Peyer's patch (tissue), 4 donors: ENCODE data around the gene ZBP1. TPM values are rescaled to one million over a fixed set of nuclear protein-coding genes. Genes with fewer than 3 reads are reported as not detected.

ENCODE experiments used
- DNase-seq, 3 donors: peaks; one replicate each; pipeline ENCODE4 v3.0.0-alpha.2; 2017 to 2019
- H3K27ac ChIP-seq, 4 donors: fragments of 200-600 bp; sonication (generic); one replicate each; pipeline ENCODE4 v1.5.1; 2016 to 2019
- H3K27me3 ChIP-seq, 2 donors: fragments of 200-600 bp; sonication (generic); one replicate each; pipeline ENCODE4 v1.5.1; 2019
- H3K36me3 ChIP-seq, 3 donors: fragments of 200-600 bp; sonication (generic); one replicate each; pipeline ENCODE4 v1.5.1; 2016 to 2019
- H3K4me1 ChIP-seq, 4 donors: fragments of 200-600 bp; sonication (generic); one replicate each; pipeline ENCODE4 v1.5.1; 2016 to 2019
- H3K4me3 ChIP-seq, 4 donors: fragments of 200-600 bp; sonication (generic); 1 replicate in 3 of 4; 2 replicates in 1 of 4; pipeline ENCODE4 v1.5.1; 2016 to 2019; ENCODE audit warnings: mild to moderate bottlenecking in 1 of 4
- H3K9me3 ChIP-seq, 4 donors: fragments of 200-600 bp; sonication (generic); one replicate each; pipeline ENCODE4 v1.5.1; 2016 to 2019; ENCODE audit warnings: mild to moderate bottlenecking in 1 of 4
- CTCF ChIP-seq, 6 experiments: fragments of 450-650 bp in 4 of 6; fragments of 200-600 bp in 2 of 6; sonication (generic) in 1 of 6; IDR thresholded peaks; one replicate each; pipeline ENCODE4 v1.5.1; 2017 to 2019; ENCODE audit warnings: antibody characterized with exemption in 6 of 6, mild to moderate bottlenecking in 3 of 6, moderate library complexity in 1 of 6
- POLR2A ChIP-seq, 2 donors: fragments of 450-650 bp; IDR thresholded peaks; one replicate each; pipeline ENCODE4 v1.5.1; 2017; ENCODE audit warnings: antibody characterized with exemption in 2 of 2, mild to moderate bottlenecking in 2 of 2, moderate library complexity in 2 of 2
- total RNA-seq, 4 donors: library from RNA; depleted of rRNA; stranded (reverse); fragments of >200 nt; gene quantifications; one replicate each; pipeline ENCODE4 v1.1.0, GENCODE V29; 2016

ZBP1 gene
- total RNA-seq, 4 donors from 2014 or later, result 2.3 to 14.0 (median 9.8) TPM; not detected in 1

DNA sequence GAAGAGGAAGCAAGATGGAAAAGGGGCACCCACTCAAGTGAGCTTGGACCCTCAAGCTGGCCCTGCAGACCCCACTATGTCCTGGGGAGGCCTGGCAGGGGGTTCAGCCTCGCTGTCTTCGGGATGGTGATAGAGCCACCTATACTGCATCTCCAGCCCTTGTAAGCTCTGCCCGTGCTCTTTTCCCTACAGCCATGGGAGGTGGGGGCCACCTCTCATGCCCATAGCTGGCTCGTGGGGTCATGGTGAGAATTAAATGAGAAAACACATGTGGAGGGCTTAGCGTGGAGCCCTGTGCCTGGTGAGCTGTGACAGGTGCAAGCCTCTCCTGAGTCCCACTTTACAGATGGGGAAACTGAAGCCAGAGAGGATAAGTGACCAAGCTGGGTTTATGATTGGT is 31.6 kb downstream of the ZBP1 start:
- Histone ChIP-seq H3K27ac (no peak overlapping the region), H3K27me3 (no peaks in the 10 kb centered on the region), H3K36me3 (no peaks in the 10 kb centered on the region), H3K4me1 (peaks cover 0 to 33% (median 3%) of the 10 kb centered on the region in 4 donors), H3K9me3 (no peaks in the 10 kb centered on the region), H3K4me3 (no peak overlapping the region)
- TF ChIP-seq POLR2A (IDR thresholded peaks at IDR 0.05), result no peak
- no peak for TF ChIP-seq CTCF (IDR thresholded peaks at IDR 0.05)
- peak in 1 of 3 donors; percentile 20 for DNase-seq

DNA sequence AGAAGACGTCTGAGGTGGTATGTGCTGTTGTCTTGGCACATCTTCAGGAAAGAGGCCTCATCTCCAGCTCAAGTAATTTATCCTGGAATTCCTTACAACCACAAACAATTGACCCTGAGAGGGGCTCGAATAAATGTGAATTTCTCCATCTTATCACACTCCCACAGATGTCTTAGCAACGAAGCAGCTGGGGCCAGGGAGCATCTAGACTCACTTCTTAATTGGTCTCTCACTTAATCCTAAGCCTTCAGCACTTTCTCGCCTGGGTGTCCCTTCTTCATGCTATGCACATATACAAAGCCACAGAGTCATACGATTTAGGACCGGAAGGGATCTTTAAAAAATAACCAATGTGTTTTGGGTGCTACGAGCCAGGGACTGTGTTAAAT is 32.2 kb downstream of the ZBP1 start:
- Histone ChIP-seq H3K36me3 (no peaks in the 10 kb centered on the region), H3K9me3 (no peaks in the 10 kb centered on the region), H3K4me1 (peaks cover 0 to 26% (median 3%) of the 10 kb centered on the region in 4 donors), H3K27me3 (no peaks in the 10 kb centered on the region), H3K27ac (no peak overlapping the region), H3K4me3 (no peak overlapping the region)
- no peak for TF ChIP-seq CTCF (IDR thresholded peaks at IDR 0.05)
- no peak for TF ChIP-seq POLR2A (IDR thresholded peaks at IDR 0.05)
- DNase-seq, result no peak

GRCh38 chr20:57587278-57587988 is 32.8 kb downstream of the ZBP1 start:
- no peak overlapping the region for H3K27ac ChIP-seq

DNA sequence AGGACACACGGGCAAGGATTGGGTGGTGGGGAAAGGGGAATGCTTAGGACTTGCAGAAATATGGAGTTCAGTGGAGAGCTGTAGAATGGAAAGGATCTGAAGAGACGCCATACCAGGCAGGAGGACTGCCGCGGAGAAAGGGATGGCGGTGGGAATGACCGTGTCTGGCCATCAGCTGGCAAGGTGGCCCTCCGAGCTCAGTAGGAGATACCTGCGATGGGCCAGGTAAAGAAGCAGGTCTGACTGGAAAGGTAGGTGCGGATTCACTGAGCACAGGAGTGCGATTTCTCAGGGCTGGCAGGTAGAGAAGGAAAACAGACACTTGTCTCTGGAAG is 33.3 kb downstream of the ZBP1 start:
- TF ChIP-seq CTCF (IDR thresholded peaks at IDR 0.05), result no peak
- no peak for TF ChIP-seq POLR2A (IDR thresholded peaks at IDR 0.05)
- Histone ChIP-seq H3K27ac (no peak overlapping the region), H3K27me3 (no peaks in the 10 kb centered on the region), H3K9me3 (no peaks in the 10 kb centered on the region), H3K36me3 (no peaks in the 10 kb centered on the region), H3K4me1 (peaks cover 0 to 29% (median 3%) of the 10 kb centered on the region in 4 donors), H3K4me3 (no peak overlapping the region)
- peak in 1 of 3 donors; percentile 32 for DNase-seq

More at GRCh38 chr20:57587278-57587988, 32.8 kb downstream of the ZBP1 start:
- Histone ChIP-seq H3K4me3 (no peak overlapping the region), H3K27me3 (no peaks in the 10 kb centered on the region), H3K36me3 (no peaks in the 10 kb centered on the region), H3K4me1 (peaks cover 0 to 26% (median 3%) of the 10 kb centered on the region in 4 donors), H3K9me3 (no peaks in the 10 kb centered on the region)
- TF ChIP-seq CTCF (IDR thresholded peaks at IDR 0.05) (no peak), POLR2A (IDR thresholded peaks at IDR 0.05) (no peak)
- peak in 1 of 3 donors; percentile 43 for DNase-seq

DNA sequence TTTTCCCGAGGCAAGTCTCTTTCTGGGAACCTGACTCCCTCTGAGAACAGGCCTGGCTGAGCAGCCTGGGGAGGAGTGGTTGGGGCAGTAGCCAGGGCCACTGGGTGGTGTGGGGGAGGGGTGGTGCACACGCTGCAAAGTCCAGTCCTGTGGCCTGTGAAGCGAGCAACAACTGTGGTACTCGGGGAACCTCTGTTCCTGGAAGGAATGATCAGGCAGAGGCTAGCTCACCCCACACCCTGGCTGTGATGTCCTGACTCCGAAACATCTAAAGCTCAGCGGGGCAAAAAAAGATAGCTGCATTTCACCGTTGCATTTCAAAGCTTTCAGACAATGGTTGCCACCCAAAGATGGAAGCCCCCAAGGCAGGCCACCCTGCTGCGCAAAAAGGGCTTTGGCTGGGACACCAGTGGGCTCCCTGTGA is 33.8 kb downstream of the ZBP1 start:
- H3K4me3 ChIP-seq, result no peak overlapping the region
- H3K9me3 ChIP-seq, result no peaks in the 10 kb centered on the region
- H3K27me3 ChIP-seq, result no peaks in the 10 kb centered on the region
- H3K4me1 ChIP-seq, result peaks cover 0 to 35% (median 3%) of the 10 kb centered on the region in 4 donors
- peak overlapping the region in 2 of 4 donors; percentile 5 to 69 for H3K27ac ChIP-seq
- peak in 2 of 3 donors; percentile 87 to 89 for DNase-seq
- no peaks in the 10 kb centered on the region for H3K36me3 ChIP-seq
- TF ChIP-seq CTCF (IDR thresholded peaks at IDR 0.05) (peak in 1 of 6 experiments; percentile 10), POLR2A (IDR thresholded peaks at IDR 0.05) (peak in 1 of 2 donors; percentile 41)
